ENCODE results near the gene CSGALNACT2. TPM values are rescaled to one million over a fixed set of nuclear protein-coding genes. Genes with fewer than 3 reads are reported as not detected.

The CSGALNACT2 gene
- total RNA-seq, 2 experiments from 2014 or later = 13.2 to 33.6 TPM

- no peak overlapping the region for H3K27ac ChIP-seq (ENCODE audit: low read depth, low read length, poor library complexity, severe bottlenecking)
- no peaks in the 10 kb centered on the region for H3K9me2 ChIP-seq (ENCODE audit: insufficient read depth, low read length)
- ChIA-PET CTCF (ENCODE audit: unreplicated experiment) (no interaction called here), POLR2A (interaction anchor here (1.0 kb wide), 1 partner anchor 19 kb away, joined by 3 read pairs; no protein-coding TSS in a partner anchor)
- H3K9me3 ChIP-seq (ENCODE audit: low read length) = no peaks in the 10 kb centered on the region
- no TSS peak for BruUV-seq (replicated peaks)
- no peaks in the 10 kb centered on the region for H3K36me3 ChIP-seq (ENCODE audit: insufficient read depth, low read length)
- H3K4me1 ChIP-seq (ENCODE audit: insufficient read depth, low read length, poor library complexity, severe bottlenecking) = no peaks in the 10 kb centered on the region
- peak; percentile 47 for DNase-seq (ENCODE audit: low spot score)
- H3K4me3 ChIP-seq (ENCODE audit: low read depth, low read length, poor library complexity, severe bottlenecking) = no peak overlapping the region
- H3K79me2 ChIP-seq (ENCODE audit: insufficient read depth, low read depth, low read length) = no peaks in the 10 kb centered on the region
- TF ChIP-seq EZH2phosphoT487 (IDR thresholded peaks at IDR 0.05; ENCODE audit: borderline replicate concordance, low read depth, low read length) (no peak), CTCF (conservative IDR thresholded peaks at IDR 0.05; ENCODE audit: low read length) (peak; percentile 69)
- H2AFZ ChIP-seq (ENCODE audit: low read length) = no peak overlapping the region
- H3K4me2 ChIP-seq (ENCODE audit: low read length) = no peak overlapping the region
- intact Hi-C loops (cut with micrococcal nuclease; ENCODE audit: unreplicated experiment) = no loop called here
- H4K20me1 ChIP-seq (ENCODE audit: insufficient read depth, low read length) = no peaks in the 10 kb centered on the region
Measured at GRCh38 chr10:43197834-43198681, 59.8 kb downstream of the CSGALNACT2 start.

GRCh38 chr10:43198682-43199005 lies 60.4 kb downstream of the CSGALNACT2 start:
- DNase-seq (ENCODE audit: low spot score) = no peak
- no peaks in the 10 kb centered on the region for H3K9me3 ChIP-seq (ENCODE audit: low read length)
- H3K27ac ChIP-seq (ENCODE audit: low read depth, low read length, poor library complexity, severe bottlenecking) = no peak overlapping the region
- no peaks in the 10 kb centered on the region for H4K20me1 ChIP-seq (ENCODE audit: insufficient read depth, low read length)
- no peaks in the 10 kb centered on the region for H3K79me2 ChIP-seq (ENCODE audit: insufficient read depth, low read depth, low read length)
- TF ChIP-seq CTCF (conservative IDR thresholded peaks at IDR 0.05; ENCODE audit: low read length) = no peak
- no peaks in the 10 kb centered on the region for H3K4me1 ChIP-seq (ENCODE audit: insufficient read depth, low read length, poor library complexity, severe bottlenecking)
- BruUV-seq (replicated peaks) = no TSS peak
- no peak overlapping the region for H3K4me2 ChIP-seq (ENCODE audit: low read length)
- H2AFZ ChIP-seq (ENCODE audit: low read length) = no peak overlapping the region
- CTCF ChIA-PET (ENCODE audit: unreplicated experiment) = no interaction called here
- intact Hi-C loops (cut with micrococcal nuclease; ENCODE audit: unreplicated experiment) = no loop called here
- H3K9me2 ChIP-seq (ENCODE audit: insufficient read depth, low read length) = no peaks in the 10 kb centered on the region
- no peak overlapping the region for H3K4me3 ChIP-seq (ENCODE audit: low read depth, low read length, poor library complexity, severe bottlenecking)
- POLR2A ChIA-PET = no interaction called here
- H3K36me3 ChIP-seq (ENCODE audit: insufficient read depth, low read length) = no peaks in the 10 kb centered on the region

- CTCF ChIA-PET (ENCODE audit: unreplicated experiment) = no interaction called here
- H2AFZ ChIP-seq (ENCODE audit: low read length) = no peak overlapping the region
- no peak overlapping the region for H3K4me3 ChIP-seq (ENCODE audit: low read depth, low read length, poor library complexity, severe bottlenecking)
- no peaks in the 10 kb centered on the region for H3K9me2 ChIP-seq (ENCODE audit: insufficient read depth, low read length)
- H4K20me1 ChIP-seq (ENCODE audit: insufficient read depth, low read length) = no peaks in the 10 kb centered on the region
- H3K27ac ChIP-seq (ENCODE audit: low read depth, low read length, poor library complexity, severe bottlenecking) = no peak overlapping the region
- no peaks in the 10 kb centered on the region for H3K9me3 ChIP-seq (ENCODE audit: low read length)
- TF ChIP-seq CTCF (conservative IDR thresholded peaks at IDR 0.05; ENCODE audit: low read length) (no peak), EZH2phosphoT487 (IDR thresholded peaks at IDR 0.05; ENCODE audit: borderline replicate concordance, low read depth, low read length) (no peak)
- intact Hi-C loops (cut with micrococcal nuclease; ENCODE audit: unreplicated experiment) = no loop called here
- no peak overlapping the region for H3K4me2 ChIP-seq (ENCODE audit: low read length)
- no peaks in the 10 kb centered on the region for H3K4me1 ChIP-seq (ENCODE audit: insufficient read depth, low read length, poor library complexity, severe bottlenecking)
- H3K79me2 ChIP-seq (ENCODE audit: insufficient read depth, low read depth, low read length) = no peaks in the 10 kb centered on the region
- no peaks in the 10 kb centered on the region for H3K36me3 ChIP-seq (ENCODE audit: insufficient read depth, low read length)
- POLR2A ChIA-PET = no interaction called here
- DNase-seq (ENCODE audit: low spot score) = no peak
- no TSS peak for BruUV-seq (replicated peaks)
Measured at GRCh38 chr10:43199088-43199683, 60.9 kb downstream of the CSGALNACT2 start.
